ENCODE results near the gene CNTNAP5. TPM values are rescaled to one million over a fixed set of nuclear protein-coding genes. Genes with fewer than 3 reads are reported as not detected.

The CNTNAP5 gene
- total and polyA plus RNA-seq, 2 of the 13 experiments (the other 11 are each of a cell fraction or from before 2014, with no cell fraction given): not detected

- Histone ChIP-seq H3K4me2 (ENCODE audit: low read depth, low read length) (no peak overlapping the region), H3K79me2 (ENCODE audit: insufficient read depth, low read length) (no peaks in the 10 kb centered on the region), H3K36me3 (replicated peaks in 1 of 2; ENCODE audit: control insufficient read depth in 1 of 2, insufficient read depth in 2 of 2, low read length in 2 of 2) (no peaks in the 10 kb centered on the region), H3K4me1 (ENCODE audit: insufficient read depth, low read length) (no peaks in the 10 kb centered on the region), H2AFZ (ENCODE audit: low read length) (no peak overlapping the region), H4K20me1 (ENCODE audit: insufficient read depth, low read length) (no peaks in the 10 kb centered on the region), H3K9ac (ENCODE audit: insufficient read depth, low read depth, low read length) (no peak overlapping the region), H3K9me3 (ENCODE audit: low read length) (peaks cover 17% of the 10 kb centered on the region), H3K27me3 (ENCODE audit: control insufficient read depth in 1 of 2, insufficient read depth in 2 of 2, low read length in 2 of 2) (no peaks in the 10 kb centered on the region), H3K27ac (ENCODE audit: extremely low read length, insufficient read depth, low read length) (no peak overlapping the region), H3K4me3 (replicated peaks in 1 of 3; ENCODE audit: insufficient read depth in 1 of 3, low read depth in 2 of 3, low read length in 3 of 3) (no peak overlapping the region)
- no TSS peak for BruUV-seq (replicated peaks)
- POLR2A ChIA-PET: no interaction called here
- no peak for ATAC-seq
- TF ChIP-seq ZNF770 (CRISPR knock-in tag; IDR thresholded peaks at IDR 0.05): no peak
- TF ChIP-seq ZNF788 (CRISPR knock-in tag; IDR thresholded peaks at IDR 0.05; ENCODE audit: borderline replicate concordance): no peak
- TF ChIP-seq DNMT1 (CRISPR knock-in tag; IDR thresholded peaks at IDR 0.05): no peak
- TF ChIP-seq ZNF629 (CRISPR knock-in tag; conservative IDR thresholded peaks at IDR 0.05): no peak
- TF ChIP-seq FOXP4 (CRISPR knock-in tag; IDR thresholded peaks at IDR 0.05): no peak
- no peak for TF ChIP-seq RFX5 (IDR thresholded peaks at IDR 0.05; ENCODE audit: low read depth, low read length)
- no peak for TF ChIP-seq FOXO1 (CRISPR knock-in tag; IDR thresholded peaks at IDR 0.05)
- TF ChIP-seq REXO4 (CRISPR knock-in tag; IDR thresholded peaks at IDR 0.05; ENCODE audit: borderline replicate concordance): no peak
- TF ChIP-seq ZNF235 (CRISPR knock-in tag; IDR thresholded peaks at IDR 0.05; ENCODE audit: borderline replicate concordance): no peak
- intact Hi-C loops (cut with micrococcal nuclease; ENCODE audit: unreplicated experiment): no loop called here
- CTCF ChIA-PET (ENCODE audit: low intra/inter-chr PET ratio, low total read pairs): no interaction called here
- DNase-seq (ENCODE audit: low spot score): no peak
- in situ Hi-C loops (cut with HindIII; ENCODE audit: extremely low pct_ligation_motif_present, low pct_unique_long_range_greater_than_20kb): no loop called here
- WGBS (ENCODE audit: low lambda C conversion rate): 0% methylated on average over 2 of the region's 2 CpGs
- no peak for FAIRE-seq
Observed at GRCh38 chr2:124520953-124521352, 495.9 kb downstream of the CNTNAP5 start.
